ENCODE measurements around the gene PRKCB. TPM values are rescaled to one million over a fixed set of nuclear protein-coding genes. Genes with fewer than 3 reads are reported as not detected.

Gene PRKCB
- total RNA-seq, 2 experiments from 2014 or later: 57.5 to 83.8 TPM

GRCh38 chr16:23986455-23986854, 150.7 kb downstream of the PRKCB start:
- H3K4me1 Mint-ChIP-seq: peaks cover 11% of the 10 kb centered on the region
- CTCF ChIA-PET: no interaction called here
- no peak overlapping the region for H3K27ac Mint-ChIP-seq
- H3K4me3 Mint-ChIP-seq: no peak overlapping the region
- H3K36me3 Mint-ChIP-seq (ENCODE audit: low read depth): peaks cover 16% of the 10 kb centered on the region
- ATAC-seq (no peak), DNase-seq (no peak)
- POLR2A ChIA-PET: no interaction called here
- intact Hi-C loops (cut with DNase I, micrococcal nuclease): no loop called here
- H3K9me3 Mint-ChIP-seq (ENCODE audit: low read depth): no peaks in the 10 kb centered on the region
- H3K27me3 Mint-ChIP-seq: no peaks in the 10 kb centered on the region

GRCh38 chr16:23987443-23987842, 151.7 kb downstream of the PRKCB start:
- H3K36me3 Mint-ChIP-seq (ENCODE audit: low read depth): peaks cover 16% of the 10 kb centered on the region
- H3K4me3 Mint-ChIP-seq: no peak overlapping the region
- no peaks in the 10 kb centered on the region for H3K27me3 Mint-ChIP-seq
- H3K9me3 Mint-ChIP-seq (ENCODE audit: low read depth): no peaks in the 10 kb centered on the region
- CTCF ChIA-PET: no interaction called here
- intact Hi-C loops (cut with DNase I, micrococcal nuclease): no loop called here
- no peak overlapping the region for H3K27ac Mint-ChIP-seq
- POLR2A ChIA-PET: no interaction called here
- peaks cover 11% of the 10 kb centered on the region for H3K4me1 Mint-ChIP-seq
- DNase-seq (no peak), ATAC-seq (peak; percentile 55)

DNA sequence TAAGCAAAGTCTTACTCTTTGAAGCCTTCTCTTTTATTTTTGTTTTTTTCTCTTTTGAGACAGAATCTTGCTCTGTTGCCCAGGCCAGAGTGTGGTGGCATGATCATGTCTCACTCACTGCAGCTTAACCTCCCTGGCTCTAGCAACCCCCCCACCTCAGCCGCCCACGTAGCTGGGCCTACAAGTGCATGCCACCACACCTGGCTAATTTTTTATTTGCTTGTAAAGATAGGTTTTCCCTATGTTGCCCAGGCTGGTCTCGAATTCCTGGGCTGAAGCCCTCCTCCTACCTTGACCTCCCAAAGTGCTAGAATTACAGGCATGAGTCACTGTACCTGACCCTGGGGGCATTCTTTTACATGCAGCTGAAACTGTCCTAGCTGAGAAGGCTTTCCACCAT, 154.7 kb downstream of the PRKCB start:
- intact Hi-C loops (cut with DNase I, micrococcal nuclease): no loop called here
- H3K36me3 Mint-ChIP-seq (ENCODE audit: low read depth): peaks cover 10% of the 10 kb centered on the region
- no peak overlapping the region for H3K27ac Mint-ChIP-seq
- H3K9me3 Mint-ChIP-seq (ENCODE audit: low read depth): no peaks in the 10 kb centered on the region
- ATAC-seq: no peak
- POLR2A ChIA-PET: no interaction called here
- no peaks in the 10 kb centered on the region for H3K27me3 Mint-ChIP-seq
- H3K4me1 Mint-ChIP-seq: peaks cover 11% of the 10 kb centered on the region
- CTCF ChIA-PET: interaction anchor here (0.6 kb wide), 1 partner anchor 139 kb away, joined by 3 read pairs; no protein-coding TSS in a partner anchor
- no peak for DNase-seq
- H3K4me3 Mint-ChIP-seq: no peak overlapping the region

- ChIA-PET CTCF (no interaction called here), POLR2A (no interaction called here)
- Mint-ChIP-seq H3K27ac (no peak overlapping the region), H3K9me3 (ENCODE audit: low read depth) (no peaks in the 10 kb centered on the region), H3K4me3 (no peak overlapping the region), H3K36me3 (ENCODE audit: low read depth) (peaks cover 10% of the 10 kb centered on the region), H3K4me1 (peaks cover 11% of the 10 kb centered on the region), H3K27me3 (no peaks in the 10 kb centered on the region)
- DNase-seq (no peak), ATAC-seq (no peak)
- intact Hi-C loops (cut with DNase I, micrococcal nuclease): no loop called here
These were observed 155.3 kb downstream of the PRKCB start for GRCh38 chr16:23991066-23991465.

DNA sequence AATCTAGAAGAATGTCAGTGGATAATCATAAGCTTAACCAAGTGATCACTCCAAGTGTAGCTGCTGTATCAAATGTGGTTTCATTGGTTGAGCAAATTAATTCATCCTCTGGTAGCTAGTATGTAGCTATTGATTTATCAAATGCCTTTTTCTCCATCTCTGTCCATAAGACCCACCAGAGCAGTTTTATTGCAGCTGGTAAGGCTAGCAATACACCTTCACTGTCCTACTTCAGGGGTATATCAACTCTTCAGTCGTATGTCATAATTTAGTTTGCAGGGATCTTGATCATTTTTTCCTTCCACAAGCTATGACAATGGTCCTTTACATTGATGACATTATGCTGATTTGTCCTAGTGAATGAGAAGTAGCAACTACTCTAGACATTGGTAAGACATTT, 158.8 kb downstream of the PRKCB start:
- CTCF ChIA-PET: interaction anchor here (0.6 to 1.2 kb wide), 2 partner anchors 14 to 191 kb away, joined by 3 read pairs; no protein-coding TSS in a partner anchor
- DNase-seq: no peak
- POLR2A ChIA-PET: interaction anchor here (0.7 kb wide), 1 partner anchor 38 kb away, joined by 4 read pairs; no protein-coding TSS in a partner anchor
- no peak overlapping the region for H3K4me3 Mint-ChIP-seq
- no peak for ATAC-seq
- H3K27me3 Mint-ChIP-seq: no peaks in the 10 kb centered on the region
- H3K9me3 Mint-ChIP-seq (ENCODE audit: low read depth): no peaks in the 10 kb centered on the region
- H3K36me3 Mint-ChIP-seq (ENCODE audit: low read depth): peaks cover 12% of the 10 kb centered on the region
- peaks cover 15% of the 10 kb centered on the region for H3K4me1 Mint-ChIP-seq
- H3K27ac Mint-ChIP-seq: no peak overlapping the region
- intact Hi-C loops (cut with DNase I, micrococcal nuclease): loop anchor here (5.0 kb wide), 2 partner anchors 32 to 72 kb away; no protein-coding TSS in a partner anchor

GRCh38 chr16:23996258-23996955, 160.6 kb downstream of the PRKCB start:
- Mint-ChIP-seq H3K27ac (no peak overlapping the region), H3K36me3 (ENCODE audit: low read depth) (peaks cover 8% of the 10 kb centered on the region), H3K4me1 (peaks cover 20% of the 10 kb centered on the region), H3K4me3 (no peak overlapping the region), H3K27me3 (no peaks in the 10 kb centered on the region), H3K9me3 (ENCODE audit: low read depth) (no peaks in the 10 kb centered on the region)
- DNase-seq (no peak), ATAC-seq (no peak)
- ChIA-PET CTCF (interaction anchor here (0.5 kb wide), 1 partner anchor 209 kb away, joined by 3 read pairs; no protein-coding TSS in a partner anchor), POLR2A (no interaction called here)
- intact Hi-C loops (cut with DNase I, micrococcal nuclease): loop anchor here (5.0 kb wide), 2 partner anchors 34 to 74 kb away; no protein-coding TSS in a partner anchor

- Mint-ChIP-seq H3K9me3 (ENCODE audit: low read depth) (no peaks in the 10 kb centered on the region), H3K4me3 (no peak overlapping the region), H3K36me3 (ENCODE audit: low read depth) (peaks cover 8% of the 10 kb centered on the region), H3K27me3 (no peaks in the 10 kb centered on the region), H3K27ac (no peak overlapping the region), H3K4me1 (peaks cover 20% of the 10 kb centered on the region)
- ChIA-PET CTCF (interaction anchor here (1.2 to 3.6 kb wide), 2 partner anchors 10 to 11 kb away, joined by 6 to 16 read pairs; no protein-coding TSS in a partner anchor), POLR2A (no interaction called here)
- intact Hi-C loops (cut with DNase I, micrococcal nuclease): loop anchor here (1.0 to 5.0 kb wide), 4 partner anchors 16 to 76 kb away; no protein-coding TSS in a partner anchor
- DNase-seq: no peak
- no peak for ATAC-seq
These were observed 163.0 kb downstream of the PRKCB start for GRCh38 chr16:23998771-23999170.

GRCh38 chr16:23999663-24000062, 163.9 kb downstream of the PRKCB start:
- no peak overlapping the region for H3K4me3 Mint-ChIP-seq
- H3K9me3 Mint-ChIP-seq (ENCODE audit: low read depth): no peaks in the 10 kb centered on the region
- peak; percentile 85 for DNase-seq
- peak overlapping the region; percentile 44 for H3K27ac Mint-ChIP-seq
- H3K4me1 Mint-ChIP-seq: peaks cover 20% of the 10 kb centered on the region
- intact Hi-C loops (cut with DNase I, micrococcal nuclease): loop anchor here (1.0 to 5.0 kb wide), 4 partner anchors 17 to 77 kb away; no protein-coding TSS in a partner anchor
- POLR2A ChIA-PET: interaction anchor here (0.8 to 1.0 kb wide), 2 partner anchors 11 to 50 kb away, joined by 3 read pairs; no protein-coding TSS in a partner anchor
- peaks cover 8% of the 10 kb centered on the region for H3K36me3 Mint-ChIP-seq (ENCODE audit: low read depth)
- no peaks in the 10 kb centered on the region for H3K27me3 Mint-ChIP-seq
- ATAC-seq: peak; percentile 98
- CTCF ChIA-PET: interaction anchor here (1.0 to 3.6 kb wide), 6 partner anchors 9 to 268 kb away, joined by 3 to 16 read pairs (median 4); no protein-coding TSS in a partner anchor

- DNase-seq (no peak), ATAC-seq (no peak)
- Mint-ChIP-seq H3K27me3 (no peaks in the 10 kb centered on the region), H3K27ac (no peak overlapping the region), H3K4me1 (peaks cover 29% of the 10 kb centered on the region), H3K9me3 (ENCODE audit: low read depth) (no peaks in the 10 kb centered on the region), H3K4me3 (no peak overlapping the region), H3K36me3 (ENCODE audit: low read depth) (peaks cover 8% of the 10 kb centered on the region)
- POLR2A ChIA-PET: no interaction called here
- intact Hi-C loops (cut with DNase I, micrococcal nuclease): no loop called here
- CTCF ChIA-PET: interaction anchor here (0.5 to 1.7 kb wide), 4 partner anchors 8 to 323 kb away, joined by 3 to 14 read pairs (median 4); partner anchors contain the start of gene PLK1
These were observed 165.9 kb downstream of the PRKCB start for GRCh38 chr16:24001710-24002109.

DNA sequence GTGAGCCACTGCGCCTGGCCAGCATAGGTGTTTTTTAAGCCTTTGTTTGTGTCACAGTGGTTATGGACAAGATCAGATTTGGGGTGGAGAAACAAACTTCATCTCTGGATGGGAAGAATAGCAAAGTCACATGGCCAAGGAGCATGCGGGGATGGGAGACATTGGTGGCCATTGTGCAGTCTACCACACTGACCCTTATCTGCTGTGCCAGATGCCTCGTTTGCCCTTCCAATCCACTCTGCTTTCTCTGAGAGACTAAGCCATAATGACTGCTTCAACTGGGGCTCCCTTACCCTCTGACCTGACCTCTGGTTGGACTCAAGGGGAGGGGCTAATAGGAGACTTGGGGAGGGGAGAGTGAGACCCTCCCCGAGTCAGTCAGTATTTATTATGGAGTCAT, 166.8 kb downstream of the PRKCB start:
- no peak for DNase-seq
- intact Hi-C loops (cut with DNase I, micrococcal nuclease): no loop called here

DNA sequence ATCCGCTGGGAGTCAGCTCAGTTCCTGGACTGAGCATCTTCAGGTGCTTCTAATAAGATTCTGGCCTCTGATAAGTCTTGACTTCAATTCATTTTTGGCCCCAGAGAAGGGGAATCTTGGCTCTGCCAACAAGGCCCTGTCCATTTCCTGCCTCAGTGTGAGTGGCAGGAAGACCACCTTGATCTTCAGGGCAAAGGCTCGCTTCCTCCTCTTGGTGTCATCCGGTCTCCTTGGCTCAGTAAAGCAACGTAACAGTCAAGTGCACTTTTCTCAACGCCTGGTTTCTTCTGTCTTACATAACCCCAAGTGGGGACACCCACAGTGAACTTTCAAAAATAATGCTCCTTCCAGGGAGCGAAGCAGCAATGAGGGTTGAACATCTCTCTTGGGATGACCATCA, 169.8 kb downstream of the PRKCB start:
- Mint-ChIP-seq H3K9me3 (ENCODE audit: low read depth) (no peaks in the 10 kb centered on the region), H3K4me3 (no peak overlapping the region), H3K4me1 (peaks cover 28% of the 10 kb centered on the region), H3K27me3 (no peaks in the 10 kb centered on the region), H3K27ac (no peak overlapping the region), H3K36me3 (ENCODE audit: low read depth) (peaks cover 4% of the 10 kb centered on the region)
- POLR2A ChIA-PET: interaction anchor here (0.5 kb wide), 1 partner anchor 12 kb away, joined by 4 read pairs; no protein-coding TSS in a partner anchor
- ATAC-seq: no peak
- intact Hi-C loops (cut with DNase I, micrococcal nuclease): no loop called here
- no peak for DNase-seq
- CTCF ChIA-PET: interaction anchor here (2.0 to 2.6 kb wide), 2 partner anchors 202 to 204 kb away, joined by 8 to 12 read pairs; no protein-coding TSS in a partner anchor

More for the DNA sequence above, 166.8 kb downstream of the PRKCB start:
- H3K4me3 Mint-ChIP-seq: no peak overlapping the region
- H3K27ac Mint-ChIP-seq: no peak overlapping the region
- H3K9me3 Mint-ChIP-seq (ENCODE audit: low read depth): no peaks in the 10 kb centered on the region
- POLR2A ChIA-PET: interaction anchor here (0.6 kb wide), 1 partner anchor 125 kb away, joined by 5 read pairs; no protein-coding TSS in a partner anchor
- no peaks in the 10 kb centered on the region for H3K27me3 Mint-ChIP-seq
- ATAC-seq: no peak
- H3K36me3 Mint-ChIP-seq (ENCODE audit: low read depth): peaks cover 9% of the 10 kb centered on the region
- CTCF ChIA-PET: interaction anchor here (1.7 kb wide), 1 partner anchor 7 kb away, joined by 14 read pairs; no protein-coding TSS in a partner anchor
- peaks cover 29% of the 10 kb centered on the region for H3K4me1 Mint-ChIP-seq
